CD4-positive, alpha-beta T cell treated with Interleukin-6 at 100 ng/mL for 8 hours (primary cell): ENCODE data around the gene GRM7.

Source experiments
- DNase-seq: peaks from one replicate; pipeline ENCODE4 v3.0.0-alpha.2; 2020; ENCODE audit warnings: mixed read lengths, low spot score

GRM7 gene

DNA sequence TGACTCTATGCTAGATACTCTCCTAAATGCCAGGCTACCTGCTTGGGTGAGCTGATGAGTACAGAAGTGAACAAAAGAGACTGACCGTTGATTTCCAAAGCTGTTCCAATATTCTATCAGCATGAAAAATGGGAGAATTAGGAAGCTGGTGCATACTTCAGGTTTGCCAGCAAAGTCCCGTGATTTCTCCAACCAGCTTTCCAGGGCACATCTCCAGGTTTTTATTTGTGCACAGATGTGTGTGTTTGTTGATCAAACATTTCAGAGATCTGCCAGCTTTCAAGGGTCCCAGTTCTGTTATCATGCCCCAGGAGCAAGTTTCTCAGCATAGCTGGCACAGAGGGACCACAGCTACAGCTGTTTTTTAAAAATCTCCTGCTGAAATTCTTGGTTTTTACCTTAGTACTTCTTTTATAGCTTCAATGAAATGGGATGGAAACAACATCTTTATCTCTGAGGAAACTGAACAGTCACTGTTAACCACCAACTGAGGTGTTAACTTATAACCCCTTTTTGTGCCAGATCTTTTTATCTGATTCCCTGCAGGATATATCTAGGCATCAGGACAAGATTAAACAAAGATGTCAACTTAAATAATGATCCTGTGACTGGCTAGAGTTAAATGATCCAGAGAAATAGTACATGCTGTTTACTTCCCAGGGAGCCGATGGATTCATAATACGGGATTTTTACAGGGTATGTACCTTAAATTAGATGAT is 380.8 kb downstream of the GRM7 start:
- DNase-seq = no peak

DNA sequence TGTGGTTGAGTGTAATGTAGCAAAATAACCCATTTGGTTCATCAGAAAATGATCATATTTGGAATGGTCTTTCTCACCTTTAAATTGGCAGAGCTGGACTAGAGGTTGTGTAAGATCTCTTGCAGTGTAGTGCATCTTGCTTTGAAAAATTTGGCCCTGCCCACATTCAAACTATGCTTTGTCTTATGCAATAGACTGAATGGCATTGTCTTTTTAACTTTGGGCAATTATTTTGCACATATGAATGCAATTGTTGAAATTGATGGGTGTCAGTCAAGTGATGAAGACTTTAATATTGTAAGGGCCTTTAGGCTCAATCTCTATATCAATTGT is 381.4 kb downstream of the GRM7 start:
- no peak for DNase-seq

DNA sequence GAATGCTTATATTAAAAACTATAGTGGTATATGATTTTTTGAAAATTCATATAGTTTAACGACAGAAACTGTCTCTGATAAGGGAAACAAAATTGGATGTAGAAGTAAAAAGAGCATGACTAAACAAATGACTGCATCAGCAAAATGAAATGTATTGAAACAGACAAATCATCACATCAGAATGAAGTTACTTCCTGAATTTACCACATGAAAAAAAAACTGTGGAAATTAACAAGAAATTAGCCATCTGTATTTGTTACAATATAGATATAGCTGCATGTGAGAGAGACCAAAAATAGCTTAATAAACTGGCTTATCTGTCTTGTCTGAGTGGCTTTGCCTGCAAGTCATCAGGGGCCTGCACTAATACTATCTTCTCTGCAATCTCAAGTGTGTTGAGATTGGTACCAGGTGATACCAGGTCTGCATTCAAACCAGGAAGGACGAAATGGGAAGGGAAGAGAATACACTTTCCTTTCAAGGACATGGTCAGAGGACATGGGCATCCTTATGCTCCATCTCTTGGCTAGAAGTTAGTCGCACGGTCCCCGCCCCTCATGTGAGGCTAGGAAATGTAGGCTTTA is 388.7 kb downstream of the GRM7 start:
- no peak for DNase-seq

DNA sequence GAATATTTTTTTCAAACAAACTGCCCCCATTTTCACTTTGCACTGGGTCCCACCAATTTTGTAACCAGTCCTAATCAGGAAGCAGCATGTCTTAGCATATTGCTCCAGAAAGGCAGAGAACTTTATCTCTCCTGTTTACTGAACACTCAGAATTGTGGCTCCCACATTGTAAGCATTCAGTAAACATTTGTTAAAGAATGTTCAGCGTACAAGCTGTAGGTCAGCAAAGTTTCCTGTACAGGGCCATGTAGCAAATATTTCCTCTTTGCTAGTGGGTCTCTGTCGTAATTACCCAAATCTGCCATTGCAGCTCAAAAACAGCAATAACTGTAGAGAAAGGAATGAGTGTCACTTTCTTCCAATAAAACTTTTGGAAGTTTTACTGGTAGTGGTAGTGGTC is 393.3 kb downstream of the GRM7 start:
- no peak for DNase-seq

DNA sequence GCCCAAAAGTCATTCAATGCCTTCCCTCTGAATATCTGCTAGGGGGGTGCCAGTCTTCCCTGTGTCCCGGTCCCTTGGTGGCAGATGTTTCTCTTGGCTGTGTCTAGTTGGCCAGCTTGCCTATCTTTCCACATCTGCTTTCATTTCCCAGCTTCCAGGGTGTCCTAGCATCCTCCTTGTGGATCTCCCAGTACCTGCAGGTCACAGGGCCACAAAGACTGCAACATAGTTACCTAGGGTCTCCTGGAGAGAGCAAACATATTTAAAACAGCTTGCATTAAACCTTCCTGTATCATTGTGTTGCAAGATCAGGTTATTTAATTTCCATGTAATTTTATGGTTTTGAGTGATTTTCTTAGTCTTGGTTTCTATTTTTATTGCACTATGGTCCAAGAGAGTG is 400.1 kb downstream of the GRM7 start:
- no peak for DNase-seq

DNA sequence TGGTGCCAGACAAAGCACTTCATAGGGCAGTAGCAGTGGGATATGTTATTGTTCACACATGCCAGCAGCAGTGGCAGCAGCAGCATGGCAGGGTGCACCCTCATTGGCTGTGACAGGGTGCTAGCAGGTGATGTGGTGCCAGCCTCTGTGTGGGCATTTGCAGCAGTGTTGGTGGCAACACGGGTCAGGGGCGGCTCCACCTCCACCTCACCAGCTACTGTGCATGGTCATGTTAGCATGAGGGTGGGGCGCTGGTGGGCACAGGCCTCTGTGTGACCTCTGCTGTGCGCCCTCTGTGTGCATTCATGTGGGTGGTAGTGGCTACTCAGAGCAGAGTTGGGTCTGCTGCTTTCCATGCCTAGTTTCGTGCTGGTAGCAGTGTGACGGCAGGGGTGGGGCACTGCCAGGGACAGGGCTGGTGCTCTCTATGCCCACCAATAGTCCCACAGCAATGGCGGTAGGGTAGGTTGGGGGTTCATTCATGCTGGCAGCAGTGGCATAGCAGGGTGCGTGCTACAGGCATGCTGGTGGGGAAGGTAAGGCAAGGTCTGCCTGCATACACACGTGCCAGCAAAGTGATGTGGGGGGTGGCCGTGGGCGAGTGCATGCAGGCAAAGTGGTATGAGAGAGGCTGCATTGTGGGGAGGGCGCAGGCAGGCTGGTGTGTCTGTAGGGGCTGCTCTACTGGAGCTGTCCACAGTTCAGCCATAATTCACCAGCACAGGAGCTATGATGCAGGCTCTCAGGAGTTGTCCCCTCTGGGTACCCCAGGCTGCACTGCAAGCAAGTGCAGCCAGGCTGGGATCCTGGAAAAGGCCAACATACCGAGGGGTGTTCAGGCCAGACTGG is 402.7 kb downstream of the GRM7 start:
- no peak for DNase-seq

DNA sequence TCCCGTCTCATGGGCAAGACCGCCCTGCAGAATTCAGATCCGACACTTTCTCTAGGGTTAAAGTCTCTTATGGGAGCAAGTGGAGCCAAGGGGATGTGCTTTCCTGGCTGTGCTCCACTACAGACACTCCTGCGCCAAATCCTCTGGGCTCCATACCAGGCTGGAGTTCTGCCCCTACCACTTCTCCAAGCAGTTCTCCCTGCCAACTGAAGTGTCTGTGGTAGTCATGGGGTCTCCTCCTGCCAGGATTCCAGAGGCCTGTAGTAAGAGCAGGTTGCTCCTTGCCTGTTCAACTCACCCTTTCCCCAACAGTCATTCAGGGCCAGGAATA is 403.2 kb downstream of the GRM7 start:
- no peak for DNase-seq

DNA sequence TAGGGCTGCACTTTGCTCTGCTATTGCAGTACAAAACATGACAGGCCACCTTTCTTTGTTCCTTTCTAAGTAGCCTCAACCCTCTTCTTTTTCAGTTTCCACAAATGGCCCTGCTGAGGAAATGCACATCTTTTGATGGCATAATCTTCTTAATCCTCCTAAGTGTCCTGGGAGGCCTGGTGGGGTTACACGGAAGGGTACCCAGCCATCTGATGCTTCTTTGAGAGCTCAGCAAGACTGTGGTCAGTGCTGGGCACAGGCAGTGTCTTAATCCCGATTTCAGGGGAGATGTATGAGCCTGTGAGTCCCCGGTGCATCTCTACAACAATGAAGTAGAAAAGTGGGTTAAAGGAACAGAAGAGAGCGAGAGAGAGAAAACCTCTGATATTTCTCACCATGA is 404.8 kb downstream of the GRM7 start:
- DNase-seq = no peak

DNA sequence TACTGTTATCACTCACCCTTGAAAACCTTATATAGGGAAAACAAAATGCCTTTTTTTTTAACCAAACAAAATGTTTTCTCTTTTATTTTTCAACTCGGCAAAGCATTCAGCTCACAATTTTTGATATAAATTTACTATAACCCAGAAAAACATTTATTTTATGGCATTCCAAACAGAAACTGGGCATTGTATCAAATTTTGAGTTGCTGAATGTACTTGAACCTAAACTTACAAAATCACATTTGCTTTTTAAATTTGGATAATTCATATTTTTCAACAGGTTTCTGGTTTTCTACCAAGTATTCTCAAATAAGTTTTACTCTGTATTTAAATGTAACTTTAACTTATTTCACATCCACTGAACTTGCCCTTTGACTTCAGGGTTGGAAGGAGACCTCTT is 405.6 kb downstream of the GRM7 start:
- no peak for DNase-seq

DNA sequence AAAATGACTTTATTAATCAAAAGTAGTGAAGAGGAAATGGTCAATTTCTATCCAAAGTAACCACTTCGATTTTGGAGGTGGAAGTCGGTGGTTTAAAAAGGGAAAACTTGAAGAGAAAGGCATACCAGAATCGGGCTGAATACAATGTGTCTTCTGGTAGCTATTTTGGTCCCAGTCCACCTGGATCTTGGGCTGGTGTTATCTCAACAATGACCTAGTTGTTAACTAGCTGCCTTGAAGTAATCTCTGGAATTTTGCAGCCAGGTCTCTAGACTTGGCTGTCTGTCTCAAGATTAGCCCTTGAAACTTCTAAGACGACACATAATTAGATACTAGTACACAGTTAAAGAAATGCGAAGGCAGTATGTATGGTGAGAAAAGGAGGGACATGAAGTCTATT is 409.8 kb downstream of the GRM7 start:
- DNase-seq = no peak

DNA sequence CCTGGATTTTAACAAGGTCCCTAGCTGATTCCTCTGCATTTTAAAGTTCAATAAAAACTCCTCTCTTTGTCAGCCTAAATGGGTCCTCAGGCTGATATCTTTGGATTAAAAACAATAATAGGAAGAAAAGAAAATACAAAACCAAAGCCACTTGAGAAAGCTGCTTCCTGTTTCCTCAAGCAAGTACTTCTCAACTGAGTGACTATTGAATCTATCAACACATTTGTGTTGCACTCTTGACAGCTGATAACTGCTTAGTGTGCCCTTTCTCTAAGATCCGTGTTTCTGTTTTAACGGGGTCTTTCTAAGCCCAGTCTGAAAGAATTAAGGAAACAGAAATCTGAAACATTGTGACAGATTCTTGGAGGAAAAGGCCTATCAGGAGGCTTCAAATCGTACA is 410.7 kb downstream of the GRM7 start:
- DNase-seq = no peak

DNA sequence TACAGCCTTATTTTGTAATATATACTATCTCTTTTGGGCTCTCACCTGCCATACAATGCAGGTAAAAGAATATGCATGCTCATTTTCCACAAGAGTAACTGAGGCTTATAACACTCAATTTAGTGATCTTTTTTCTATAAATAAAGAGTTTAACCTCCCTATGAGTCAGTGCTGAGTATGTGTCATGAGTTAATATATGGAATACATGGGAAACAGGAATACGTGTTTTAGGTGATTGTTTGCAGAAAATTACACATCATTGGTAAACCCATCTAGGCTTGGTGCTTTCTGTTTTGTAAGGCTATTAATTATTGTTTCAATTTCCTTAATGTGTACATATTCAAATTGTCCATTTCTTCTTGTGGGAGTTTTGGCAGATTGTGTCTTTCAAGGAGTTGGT is 411.3 kb downstream of the GRM7 start:
- DNase-seq = no peak

DNA sequence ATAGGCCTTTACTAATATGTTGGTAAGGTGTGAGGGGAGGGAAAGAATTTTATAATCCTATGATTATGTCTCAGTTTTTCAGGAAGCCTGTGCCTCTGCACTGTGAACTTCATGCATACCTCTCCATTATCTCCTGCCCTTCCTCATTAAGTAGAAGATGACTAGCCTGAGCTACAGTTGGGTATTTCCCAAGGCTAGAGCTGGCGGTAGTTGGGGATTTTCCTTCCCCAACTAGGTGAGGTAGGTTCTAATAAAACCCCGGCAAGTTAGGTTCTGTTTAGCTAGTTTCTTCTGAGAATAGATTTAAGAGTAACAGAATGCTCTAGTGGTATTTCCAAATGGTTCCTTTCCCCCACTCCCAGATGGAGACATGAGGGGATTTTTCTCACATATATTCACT is 414.5 kb downstream of the GRM7 start:
- no peak for DNase-seq

DNA sequence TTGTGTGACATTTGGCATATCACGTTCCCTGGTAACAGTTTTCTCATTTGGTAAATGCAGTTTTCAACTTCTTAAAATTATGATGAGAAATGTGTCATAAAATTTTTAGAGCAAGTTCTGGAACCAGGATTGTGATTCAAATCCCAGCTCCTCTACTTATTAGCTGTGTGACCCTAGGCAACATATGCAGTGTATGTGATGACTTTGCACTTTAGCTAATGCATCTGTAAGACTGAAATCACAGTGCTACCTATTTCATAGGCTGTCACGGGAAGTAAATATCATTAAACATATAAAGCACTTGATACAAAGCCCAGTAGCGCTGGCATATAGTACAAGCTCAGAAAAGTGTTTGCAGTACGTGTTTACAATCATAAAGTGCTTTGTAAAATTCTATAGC is 419.4 kb downstream of the GRM7 start:
- no peak for DNase-seq

DNA sequence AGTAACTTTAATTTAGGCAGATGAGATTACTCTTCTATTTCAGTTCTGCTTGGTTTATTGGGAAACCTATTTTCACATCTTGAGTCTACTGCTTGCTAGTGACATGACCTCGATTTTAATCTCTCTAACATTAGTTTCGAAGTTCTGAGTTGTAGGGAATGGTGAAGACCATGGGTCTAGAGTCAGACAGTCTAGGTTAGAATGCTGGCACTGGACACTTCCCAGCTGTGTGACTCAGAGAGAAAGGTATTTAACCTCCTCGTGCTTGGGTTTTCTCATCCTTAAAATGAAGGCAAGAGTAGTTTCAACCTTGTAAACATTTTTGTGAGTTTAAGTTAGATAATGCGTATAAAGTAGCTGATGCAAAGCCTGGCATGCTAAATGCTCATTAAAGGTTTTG is 422.1 kb downstream of the GRM7 start:
- no peak for DNase-seq

DNA sequence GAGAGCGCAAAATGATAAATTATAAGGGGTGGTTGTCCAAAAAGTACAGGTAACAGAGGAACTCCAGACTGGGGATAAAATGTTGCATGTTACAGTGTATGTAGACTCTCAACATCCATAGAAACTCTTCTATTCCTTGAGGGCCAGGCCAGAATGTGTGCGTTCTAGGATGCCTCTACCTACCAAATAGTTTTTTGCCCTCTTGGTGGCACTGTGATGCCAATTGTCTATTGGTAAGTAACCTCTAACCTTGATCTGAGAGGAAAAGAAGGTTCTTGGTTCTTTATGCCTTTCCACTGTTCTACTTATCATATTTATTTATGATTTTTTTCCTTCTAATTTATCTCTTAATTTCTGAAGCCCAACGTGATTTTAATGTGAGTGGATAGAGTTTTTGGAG is 424.6 kb downstream of the GRM7 start:
- no peak for DNase-seq

DNA sequence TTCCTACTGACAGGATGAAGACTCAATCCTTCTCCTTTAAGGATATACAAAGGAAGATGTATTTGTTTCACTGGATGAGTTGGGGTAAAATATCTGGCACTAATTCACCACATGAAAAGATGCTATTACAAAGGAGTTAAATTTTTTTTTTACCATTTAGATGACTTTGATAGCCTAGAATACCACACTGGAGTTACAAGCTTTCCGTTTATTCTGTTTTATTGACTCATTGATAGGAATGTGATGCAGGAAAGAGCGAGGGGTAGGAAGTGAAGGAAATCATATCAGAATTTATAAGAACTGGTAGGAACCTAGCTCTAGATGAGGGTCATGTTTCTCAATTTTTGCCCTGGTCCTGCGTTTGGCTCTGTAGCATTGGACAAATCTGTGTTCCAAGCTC is 427.2 kb downstream of the GRM7 start:
- no peak for DNase-seq

DNA sequence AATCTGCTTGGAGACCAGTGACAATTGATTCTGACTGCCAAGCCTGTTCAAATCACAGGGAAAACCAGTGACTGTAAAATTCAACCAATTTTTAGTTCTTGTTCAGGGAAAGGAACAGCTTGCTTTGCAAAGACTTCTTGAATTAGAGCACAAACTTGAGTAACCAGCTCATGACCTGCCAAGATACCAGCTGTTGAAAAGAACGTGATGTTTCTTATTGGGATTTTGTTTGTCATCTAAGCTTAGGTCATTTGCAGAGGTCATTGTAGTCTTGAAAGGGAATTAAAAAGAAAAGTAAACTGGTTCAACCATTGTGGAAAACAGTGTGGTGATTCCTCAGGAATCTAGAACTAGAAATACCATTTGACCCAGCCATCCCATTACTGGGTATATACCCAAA is 428.2 kb downstream of the GRM7 start:
- no peak for DNase-seq

DNA sequence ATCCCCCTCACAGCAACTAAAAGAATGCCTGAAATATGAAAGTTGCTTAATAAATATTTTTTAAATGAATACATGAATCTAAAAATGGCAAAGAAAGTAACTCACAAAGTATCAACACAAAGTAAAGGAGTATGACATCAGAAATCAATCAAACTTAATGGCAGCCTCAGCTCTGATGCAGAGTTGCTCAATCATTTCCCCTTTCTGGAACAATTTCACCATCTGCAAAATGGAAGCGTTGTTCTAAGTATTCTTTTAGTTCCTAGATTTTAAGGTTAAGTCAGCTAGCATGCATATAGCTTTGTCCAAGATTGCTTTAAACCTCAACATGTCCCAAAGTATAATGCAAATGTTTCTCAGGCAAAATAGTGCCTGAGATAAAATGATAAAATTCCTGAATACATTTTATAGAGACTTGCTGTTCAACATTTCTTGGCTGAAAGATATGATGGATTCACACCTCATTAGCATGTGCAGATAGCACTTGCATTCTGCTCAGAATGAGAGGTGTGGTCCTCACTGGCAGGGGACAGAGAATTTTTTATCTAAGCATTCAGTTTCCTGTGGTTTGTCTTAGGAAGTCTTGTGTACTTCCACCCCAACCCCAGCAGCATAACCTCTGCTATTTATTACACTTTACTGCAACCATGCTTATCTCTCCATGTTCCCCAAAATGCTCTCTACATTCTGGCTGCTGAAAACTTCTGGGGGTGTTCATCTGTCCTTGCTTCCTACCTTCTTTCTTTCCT is 429.3 kb downstream of the GRM7 start:
- DNase-seq = no peak

DNA sequence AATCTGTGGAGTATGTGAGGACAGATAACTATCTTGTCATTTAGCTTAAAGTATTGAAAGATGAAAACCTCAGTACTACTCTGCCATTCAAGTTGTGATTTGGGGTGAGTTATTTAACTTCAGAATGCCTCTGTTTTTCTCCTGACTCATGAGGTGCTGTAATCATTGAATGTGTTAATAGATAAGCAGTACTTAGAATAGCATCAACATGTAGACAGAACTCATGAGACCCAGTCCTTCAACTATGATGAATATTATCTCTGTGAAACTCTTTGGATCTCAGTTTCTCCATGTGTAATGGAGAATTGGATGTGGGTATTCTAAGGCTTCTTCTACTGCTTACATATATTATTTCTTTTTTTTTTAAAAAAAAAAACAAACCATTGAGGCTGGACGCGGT is 431.4 kb downstream of the GRM7 start:
- DNase-seq = no peak

DNA sequence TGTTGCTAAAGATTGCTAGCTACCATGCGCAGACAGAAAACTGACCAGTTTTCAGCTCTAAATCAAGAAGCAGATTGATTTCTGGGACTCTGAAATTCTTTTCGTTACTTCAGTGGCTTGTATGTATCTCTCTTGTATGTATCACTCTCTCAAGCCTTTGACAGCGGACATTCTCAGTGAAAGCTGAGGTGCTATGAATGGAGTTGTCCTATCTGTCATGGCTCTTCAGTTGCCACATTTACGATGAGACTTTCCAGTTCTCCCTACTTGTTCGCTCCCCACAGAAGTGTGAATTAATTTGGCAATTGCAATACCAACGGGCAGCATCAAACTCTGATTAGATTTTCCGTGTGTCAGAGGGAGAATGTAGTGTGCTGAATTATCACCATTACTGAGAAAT is 432.4 kb downstream of the GRM7 start:
- DNase-seq = no peak

DNA sequence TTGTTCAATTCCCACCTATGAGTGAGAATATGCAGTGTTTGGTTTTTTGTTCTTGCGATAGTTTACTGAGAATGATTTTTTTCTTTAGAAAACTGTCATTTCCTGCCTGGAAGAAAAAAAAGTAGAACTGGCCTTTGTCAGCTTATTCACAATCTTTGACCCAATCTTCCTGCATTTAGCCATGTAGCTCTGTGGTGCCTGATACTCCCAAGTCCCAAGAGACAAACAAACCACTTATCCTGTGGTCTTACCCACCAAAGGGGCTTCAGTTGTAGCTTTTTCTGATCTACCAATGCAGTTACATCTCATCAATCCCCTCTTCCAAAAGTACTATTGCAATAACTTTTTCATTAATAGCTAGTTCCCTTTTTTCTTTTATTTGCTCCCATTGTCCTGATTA is 444.6 kb downstream of the GRM7 start:
- DNase-seq = no peak

DNA sequence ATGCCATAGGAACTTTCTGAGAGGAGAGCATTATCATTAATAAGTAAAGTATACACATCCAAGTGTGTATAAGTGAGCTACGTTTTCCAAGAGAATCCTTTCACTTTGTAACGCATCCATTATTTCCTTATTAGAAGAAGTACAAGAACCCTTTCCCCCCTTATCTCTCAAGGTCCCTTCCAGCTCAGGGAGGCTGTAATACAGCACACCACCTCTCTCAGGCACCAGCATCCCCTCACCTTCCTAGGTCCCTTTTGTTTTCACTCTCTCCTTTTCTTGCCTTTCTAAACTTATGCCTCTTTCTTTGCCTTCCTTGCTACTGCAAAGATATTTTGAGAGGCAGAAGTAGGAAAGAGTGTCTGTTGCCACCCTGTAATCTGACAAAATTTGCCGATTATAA is 446.0 kb downstream of the GRM7 start:
- no peak for DNase-seq
